Measurements from ENCODE around the gene KCTD1. TPM values are rescaled to one million over a fixed set of nuclear protein-coding genes. Genes with fewer than 3 reads are reported as not detected.

KCTD1 gene
- polyA plus RNA-seq, 1 of the 3 experiments (the other 2 are of a cell fraction): 12.8 TPM

DNA sequence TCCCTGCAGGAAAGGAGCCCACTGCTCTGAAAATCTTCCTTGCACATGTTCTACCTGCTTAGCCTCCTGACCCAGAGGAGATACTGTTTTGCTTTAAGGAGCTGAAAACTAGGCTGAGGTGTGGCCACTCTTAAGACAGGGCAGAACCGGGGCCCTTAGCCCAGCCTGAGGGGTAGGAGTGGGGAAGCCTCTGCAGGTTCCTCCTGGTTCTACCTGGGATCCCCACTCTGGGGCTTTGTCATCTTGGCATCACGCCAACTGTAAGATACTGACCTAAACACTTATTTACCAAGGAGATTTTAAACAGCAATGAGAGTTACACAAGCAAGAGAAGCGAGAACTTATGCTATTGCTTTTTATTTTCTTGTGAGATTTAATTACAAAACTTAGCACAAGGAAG is 86.9 kb downstream of the KCTD1 start:
- H3K4me1 ChIP-seq (ENCODE audit: control insufficient read depth in 1 of 2, insufficient read depth in 2 of 2, low read depth in 1 of 2, low read length in 1 of 2): peaks cover 7 to 21% of the 10 kb centered on the region in 2 experiments; a peak in 2 of 4 replicates
- H3K36me3 ChIP-seq (replicated peaks in 1 of 2; ENCODE audit: control insufficient read depth in 1 of 2, insufficient read depth in 2 of 2, low read length in 1 of 2): peaks cover 0 to 3% of the 10 kb centered on the region in 2 experiments
- H3K9me3 ChIP-seq: no peaks in the 10 kb centered on the region
- H3K9me2 ChIP-seq: no peaks in the 10 kb centered on the region
- H3K9ac ChIP-seq: no peak overlapping the region
- no peaks in the 10 kb centered on the region for H3K27me3 ChIP-seq (ENCODE audit: insufficient read depth)
- CTCF ChIA-PET: interaction anchor here (0.8 to 3.1 kb wide), 2 partner anchors 7 to 20 kb away, joined by 3 to 12 read pairs; no protein-coding TSS in a partner anchor
- no peaks in the 10 kb centered on the region for H3K79me2 ChIP-seq (ENCODE audit: insufficient read depth)
- 87% methylated on average over 3 of the region's 3 CpGs for WGBS (ENCODE audit: low lambda C conversion rate)
- no peaks in the 10 kb centered on the region for H4K20me1 ChIP-seq (ENCODE audit: insufficient read depth)
- no peak overlapping the region for H3K4me2 ChIP-seq
- peak overlapping the region in 1 of 2 experiments; percentile 50; a peak in 2 of 4 replicates for H3K27ac ChIP-seq (ENCODE audit: low read depth in 2 of 2, low read length in 1 of 2)
- TF ChIP-seq JUND (IDR thresholded peaks at IDR 0.05) (no peak), MEF2A (IDR thresholded peaks at IDR 0.05; ENCODE audit: borderline replicate concordance, low read depth) (no peak), TEAD4 (IDR thresholded peaks at IDR 0.05; ENCODE audit: borderline replicate concordance, insufficient read depth) (no peak)
- TF ChIP-seq, protein P1, sequence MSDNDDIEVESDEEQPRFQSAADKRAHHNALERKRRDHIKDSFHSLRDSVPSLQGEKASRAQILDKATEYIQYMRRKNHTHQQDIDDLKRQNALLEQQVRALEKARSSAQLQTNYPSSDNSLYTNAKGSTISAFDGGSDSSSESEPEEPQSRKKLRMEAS (IDR thresholded peaks at IDR 0.05; ENCODE audit: low read depth): no peak
- H3F3A ChIP-seq (replicated peaks; ENCODE audit: insufficient read depth): no peaks in the 10 kb centered on the region
- POLR2A ChIA-PET: no interaction called here
- no peak overlapping the region for H2AFZ ChIP-seq (ENCODE audit: low read depth)
- DNase-seq: no peak
- H3K4me3 ChIP-seq (ENCODE audit: low read depth in 2 of 2, low read length in 1 of 2): no peak overlapping the region

DNA sequence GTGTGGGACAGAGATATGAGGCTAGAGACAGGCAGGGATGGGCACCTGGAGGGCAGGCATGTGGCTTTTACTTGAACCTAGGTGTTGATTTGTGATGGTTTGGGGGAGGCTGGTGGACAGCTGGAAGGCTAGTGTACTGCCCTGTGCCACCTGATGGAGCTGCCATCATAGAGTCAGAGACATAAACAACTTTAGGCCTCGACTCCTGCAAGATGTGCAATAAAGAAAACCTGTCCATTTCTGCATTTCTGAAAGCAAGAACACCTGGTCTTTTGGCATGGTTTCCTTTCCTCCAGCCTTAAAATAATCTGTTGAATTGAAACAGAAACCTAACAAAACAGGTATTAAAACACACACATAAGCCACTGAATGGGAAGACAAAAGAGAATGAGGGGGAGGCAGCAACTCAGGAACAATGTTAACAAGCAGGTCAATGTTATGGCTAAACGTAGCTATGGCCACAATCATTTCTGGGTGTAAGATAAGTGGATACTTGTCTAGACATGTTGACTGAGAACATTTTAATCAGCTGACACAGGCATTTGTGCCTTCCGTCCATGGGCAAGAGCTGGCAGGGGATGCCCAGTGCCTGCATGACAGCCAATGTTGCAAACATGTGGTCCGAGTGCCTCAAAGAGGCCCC is 87.8 kb downstream of the KCTD1 start:
- Histone ChIP-seq H3K27me3 (ENCODE audit: insufficient read depth) (no peaks in the 10 kb centered on the region), H3K4me3 (ENCODE audit: low read depth in 2 of 2, low read length in 1 of 2) (no peak overlapping the region), H3K79me2 (ENCODE audit: insufficient read depth) (no peaks in the 10 kb centered on the region), H3K9me3 (no peaks in the 10 kb centered on the region), H3K9ac (no peak overlapping the region), H2AFZ (ENCODE audit: low read depth) (no peak overlapping the region), H3K4me2 (no peak overlapping the region), H3K27ac (ENCODE audit: low read depth in 2 of 2, low read length in 1 of 2) (peak overlapping the region in 1 of 2 experiments; percentile 50; a peak in 2 of 4 replicates), H4K20me1 (ENCODE audit: insufficient read depth) (no peaks in the 10 kb centered on the region), H3F3A (replicated peaks; ENCODE audit: insufficient read depth) (no peaks in the 10 kb centered on the region), H3K9me2 (no peaks in the 10 kb centered on the region), H3K4me1 (ENCODE audit: control insufficient read depth in 1 of 2, insufficient read depth in 2 of 2, low read depth in 1 of 2, low read length in 1 of 2) (peaks cover 7 to 21% of the 10 kb centered on the region in 2 experiments; a peak in 2 of 4 replicates), H3K36me3 (replicated peaks in 1 of 2; ENCODE audit: control insufficient read depth in 1 of 2, insufficient read depth in 2 of 2, low read length in 1 of 2) (peaks cover 0 to 5% of the 10 kb centered on the region in 2 experiments)
- WGBS (ENCODE audit: low lambda C conversion rate): 77% methylated on average over 4 of the region's 4 CpGs
- ChIA-PET CTCF (interaction anchor here (0.8 to 3.1 kb wide), 2 partner anchors 8 to 19 kb away, joined by 3 to 12 read pairs; no protein-coding TSS in a partner anchor), POLR2A (no interaction called here)
- DNase-seq: no peak
- TF ChIP-seq TAF1 (IDR thresholded peaks at IDR 0.05; ENCODE audit: borderline replicate concordance, low read depth, low read length): no peak
- no peak for TF ChIP-seq ELF1 (IDR thresholded peaks at IDR 0.05)
- no peak for TF ChIP-seq EP300 (IDR thresholded peaks at IDR 0.05; ENCODE audit: borderline replicate concordance in 1 of 2, low read depth in 1 of 2, low read length in 1 of 2)
- TF ChIP-seq POLR2AphosphoS5 (IDR thresholded peaks at IDR 0.05; ENCODE audit: low read depth, low read length): no peak
- TF ChIP-seq MXI1 (IDR thresholded peaks at IDR 0.05; ENCODE audit: low read depth, low read length): no peak
- TF ChIP-seq, protein P2, sequence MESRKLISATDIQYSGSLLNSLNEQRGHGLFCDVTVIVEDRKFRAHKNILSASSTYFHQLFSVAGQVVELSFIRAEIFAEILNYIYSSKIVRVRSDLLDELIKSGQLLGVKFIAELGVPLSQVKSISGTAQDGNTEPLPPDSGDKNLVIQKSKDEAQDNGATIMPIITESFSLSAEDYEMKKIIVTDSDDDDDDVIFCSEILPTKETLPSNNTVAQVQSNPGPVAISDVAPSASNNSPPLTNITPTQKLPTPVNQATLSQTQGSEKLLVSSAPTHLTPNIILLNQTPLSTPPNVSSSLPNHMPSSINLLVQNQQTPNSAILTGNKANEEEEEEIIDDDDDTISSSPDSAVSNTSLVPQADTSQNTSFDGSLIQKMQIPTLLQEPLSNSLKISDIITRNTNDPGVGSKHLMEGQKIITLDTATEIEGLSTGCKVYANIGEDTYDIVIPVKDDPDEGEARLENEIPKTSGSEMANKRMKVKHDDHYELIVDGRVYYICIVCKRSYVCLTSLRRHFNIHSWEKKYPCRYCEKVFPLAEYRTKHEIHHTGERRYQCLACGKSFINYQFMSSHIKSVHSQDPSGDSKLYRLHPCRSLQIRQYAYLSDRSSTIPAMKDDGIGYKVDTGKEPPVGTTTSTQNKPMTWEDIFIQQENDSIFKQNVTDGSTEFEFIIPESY (IDR thresholded peaks at IDR 0.05; ENCODE audit: borderline replicate concordance, low read depth): no peak
- no peak for TF ChIP-seq YY1 (IDR thresholded peaks at IDR 0.05; ENCODE audit: low read depth)
- TF ChIP-seq JUND (IDR thresholded peaks at IDR 0.05): no peak
- TF ChIP-seq GATA2 (CRISPR knock-in tag; IDR thresholded peaks at IDR 0.05): no peak
- TF ChIP-seq CHD2 (IDR thresholded peaks at IDR 0.05; ENCODE audit: low read length, partially characterized antibody): no peak
- no peak for TF ChIP-seq MEF2A (IDR thresholded peaks at IDR 0.05; ENCODE audit: borderline replicate concordance, low read depth)
- TF ChIP-seq, protein P3, sequence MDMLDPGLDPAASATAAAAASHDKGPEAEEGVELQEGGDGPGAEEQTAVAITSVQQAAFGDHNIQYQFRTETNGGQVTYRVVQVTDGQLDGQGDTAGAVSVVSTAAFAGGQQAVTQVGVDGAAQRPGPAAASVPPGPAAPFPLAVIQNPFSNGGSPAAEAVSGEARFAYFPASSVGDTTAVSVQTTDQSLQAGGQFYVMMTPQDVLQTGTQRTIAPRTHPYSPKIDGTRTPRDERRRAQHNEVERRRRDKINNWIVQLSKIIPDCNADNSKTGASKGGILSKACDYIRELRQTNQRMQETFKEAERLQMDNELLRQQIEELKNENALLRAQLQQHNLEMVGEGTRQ (IDR thresholded peaks at IDR 0.05; ENCODE audit: borderline replicate concordance, low read depth, low read length): no peak
- no peak for TF ChIP-seq RAD21 (IDR thresholded peaks at IDR 0.05; ENCODE audit: low read length)
- TF ChIP-seq, protein P4, sequence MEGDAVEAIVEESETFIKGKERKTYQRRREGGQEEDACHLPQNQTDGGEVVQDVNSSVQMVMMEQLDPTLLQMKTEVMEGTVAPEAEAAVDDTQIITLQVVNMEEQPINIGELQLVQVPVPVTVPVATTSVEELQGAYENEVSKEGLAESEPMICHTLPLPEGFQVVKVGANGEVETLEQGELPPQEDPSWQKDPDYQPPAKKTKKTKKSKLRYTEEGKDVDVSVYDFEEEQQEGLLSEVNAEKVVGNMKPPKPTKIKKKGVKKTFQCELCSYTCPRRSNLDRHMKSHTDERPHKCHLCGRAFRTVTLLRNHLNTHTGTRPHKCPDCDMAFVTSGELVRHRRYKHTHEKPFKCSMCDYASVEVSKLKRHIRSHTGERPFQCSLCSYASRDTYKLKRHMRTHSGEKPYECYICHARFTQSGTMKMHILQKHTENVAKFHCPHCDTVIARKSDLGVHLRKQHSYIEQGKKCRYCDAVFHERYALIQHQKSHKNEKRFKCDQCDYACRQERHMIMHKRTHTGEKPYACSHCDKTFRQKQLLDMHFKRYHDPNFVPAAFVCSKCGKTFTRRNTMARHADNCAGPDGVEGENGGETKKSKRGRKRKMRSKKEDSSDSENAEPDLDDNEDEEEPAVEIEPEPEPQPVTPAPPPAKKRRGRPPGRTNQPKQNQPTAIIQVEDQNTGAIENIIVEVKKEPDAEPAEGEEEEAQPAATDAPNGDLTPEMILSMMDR (IDR thresholded peaks at IDR 0.05): no peak
- TF ChIP-seq, protein P5, sequence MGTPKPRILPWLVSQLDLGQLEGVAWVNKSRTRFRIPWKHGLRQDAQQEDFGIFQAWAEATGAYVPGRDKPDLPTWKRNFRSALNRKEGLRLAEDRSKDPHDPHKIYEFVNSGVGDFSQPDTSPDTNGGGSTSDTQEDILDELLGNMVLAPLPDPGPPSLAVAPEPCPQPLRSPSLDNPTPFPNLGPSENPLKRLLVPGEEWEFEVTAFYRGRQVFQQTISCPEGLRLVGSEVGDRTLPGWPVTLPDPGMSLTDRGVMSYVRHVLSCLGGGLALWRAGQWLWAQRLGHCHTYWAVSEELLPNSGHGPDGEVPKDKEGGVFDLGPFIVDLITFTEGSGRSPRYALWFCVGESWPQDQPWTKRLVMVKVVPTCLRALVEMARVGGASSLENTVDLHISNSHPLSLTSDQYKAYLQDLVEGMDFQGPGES (IDR thresholded peaks at IDR 0.05; ENCODE audit: low read depth, low read length): no peak
- no peak for TF ChIP-seq TEAD4 (IDR thresholded peaks at IDR 0.05; ENCODE audit: borderline replicate concordance, insufficient read depth)
- TF ChIP-seq SMC3 (IDR thresholded peaks at IDR 0.05; ENCODE audit: low read depth, low read length): no peak
- TF ChIP-seq NFIC (IDR thresholded peaks at IDR 0.05; ENCODE audit: borderline replicate concordance): no peak
- no peak for TF ChIP-seq FOXJ3 (CRISPR knock-in tag; IDR thresholded peaks at IDR 0.05)
- TF ChIP-seq RFX5 (IDR thresholded peaks at IDR 0.05; ENCODE audit: low read length): no peak
